ENCODE results near the gene MKNK2.
"Not testable (repeated sequence)": the region's sequence is repeated elsewhere in the genome, so short reads cannot be mapped to it uniquely, and the experiment has no call there.

Gene MKNK2

GRCh38 chr19:1991018-1991913 is 59.8 kb downstream of the MKNK2 start:
- H3K4me3 ChIP-seq (ENCODE audit: low read depth, low read length): no peak overlapping the region
- no peak for DNase-seq (ENCODE audit: low read depth)
- TF ChIP-seq, protein P1, sequence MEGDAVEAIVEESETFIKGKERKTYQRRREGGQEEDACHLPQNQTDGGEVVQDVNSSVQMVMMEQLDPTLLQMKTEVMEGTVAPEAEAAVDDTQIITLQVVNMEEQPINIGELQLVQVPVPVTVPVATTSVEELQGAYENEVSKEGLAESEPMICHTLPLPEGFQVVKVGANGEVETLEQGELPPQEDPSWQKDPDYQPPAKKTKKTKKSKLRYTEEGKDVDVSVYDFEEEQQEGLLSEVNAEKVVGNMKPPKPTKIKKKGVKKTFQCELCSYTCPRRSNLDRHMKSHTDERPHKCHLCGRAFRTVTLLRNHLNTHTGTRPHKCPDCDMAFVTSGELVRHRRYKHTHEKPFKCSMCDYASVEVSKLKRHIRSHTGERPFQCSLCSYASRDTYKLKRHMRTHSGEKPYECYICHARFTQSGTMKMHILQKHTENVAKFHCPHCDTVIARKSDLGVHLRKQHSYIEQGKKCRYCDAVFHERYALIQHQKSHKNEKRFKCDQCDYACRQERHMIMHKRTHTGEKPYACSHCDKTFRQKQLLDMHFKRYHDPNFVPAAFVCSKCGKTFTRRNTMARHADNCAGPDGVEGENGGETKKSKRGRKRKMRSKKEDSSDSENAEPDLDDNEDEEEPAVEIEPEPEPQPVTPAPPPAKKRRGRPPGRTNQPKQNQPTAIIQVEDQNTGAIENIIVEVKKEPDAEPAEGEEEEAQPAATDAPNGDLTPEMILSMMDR (IDR thresholded peaks at IDR 0.05; ENCODE audit: low read depth, low read length, missing control alignments): no peak

- TF ChIP-seq, protein P1 (IDR thresholded peaks at IDR 0.05; ENCODE audit: low read depth, low read length, missing control alignments): no peak
Measured at GRCh38 chr19:1990230-1991017, 60.6 kb downstream of the MKNK2 start.

DNA sequence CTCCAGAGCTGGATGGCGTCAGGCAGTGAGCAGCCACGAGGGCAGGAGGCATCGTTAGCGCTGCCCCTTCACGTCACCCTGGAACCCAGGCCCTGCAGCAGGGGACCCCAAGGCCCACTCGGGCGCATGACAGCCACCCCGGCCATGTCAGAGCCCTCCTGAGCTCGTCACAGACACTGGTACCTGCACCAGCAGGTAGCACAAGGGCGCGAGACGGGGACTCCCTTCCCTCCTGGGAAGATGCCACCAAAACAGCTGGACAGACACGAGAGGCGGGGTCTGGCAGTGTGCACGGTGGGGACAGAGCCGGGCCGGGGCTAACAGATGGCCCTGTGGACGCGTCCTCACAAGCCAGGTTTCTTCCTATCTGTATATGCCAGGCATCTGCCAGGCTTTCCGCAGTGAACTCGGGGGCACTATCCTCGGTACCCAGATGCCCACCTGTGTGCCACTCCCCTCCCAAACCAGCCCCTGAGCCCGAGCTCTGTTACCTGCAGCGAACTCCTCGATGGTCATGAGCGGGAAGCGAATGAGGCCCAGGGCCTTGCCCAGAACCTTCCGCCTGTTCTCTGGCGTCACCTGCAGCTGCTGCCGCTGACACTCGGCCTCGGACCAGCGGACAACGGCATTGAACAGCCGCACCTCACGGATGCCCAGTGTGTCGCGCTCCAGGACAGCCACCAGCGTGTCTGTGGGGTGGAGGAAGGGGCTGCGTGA is 61.4 kb downstream of the MKNK2 start:
- no peak for DNase-seq (ENCODE audit: low read depth)
- TF ChIP-seq, protein P1 (IDR thresholded peaks at IDR 0.05; ENCODE audit: low read depth, low read length, missing control alignments): no peak
- no peak overlapping the region for H3K4me3 ChIP-seq (ENCODE audit: low read depth, low read length)

More at GRCh38 chr19:1990230-1991017, 60.6 kb downstream of the MKNK2 start:
- H3K4me3 ChIP-seq (ENCODE audit: low read depth, low read length): no peak overlapping the region
- DNase-seq (ENCODE audit: low read depth): no peak

GRCh38 chr19:1988464-1988863 is 62.6 kb downstream of the MKNK2 start:
- DNase-seq (ENCODE audit: low read depth): not testable (repeated sequence)

More at GRCh38 chr19:1988464-1988863, 62.6 kb downstream of the MKNK2 start:
- not testable (repeated sequence) for H3K4me3 ChIP-seq (ENCODE audit: low read depth, low read length)
